H1 (cell line): ENCODE measurements around the gene SLC35F3. TPM values are rescaled to one million over a fixed set of nuclear protein-coding genes. Genes with fewer than 3 reads are reported as not detected.

ENCODE experiments used
- CTCF ChIA-PET: fragments of 300-600 bp; sonication (Branson Sonifier 250); formaldehyde crosslinking; loops from one replicate; lab custom pipeline; 2021; ENCODE audit not compliant: partially characterized antibody; lab: Charles Lee
- POLR2A ChIA-PET: fragments of 300-600 bp; sonication (Branson Sonifier 250); formaldehyde crosslinking; loops from one replicate; lab custom pipeline; 2021; ENCODE audit warnings: inconsistent platforms; ENCODE audit not compliant: partially characterized antibody; lab: Charles Lee
- DNase-seq, 2 experiments: peaks; one replicate each; pipeline versions ENCODE4 v3.0.0 to v3.0.0-alpha.2; 2010 to 2022; ENCODE audit warnings: low spot score in 2 of 2, low read depth in 1 of 2, mixed read lengths in 1 of 2
- FAIRE-seq: peaks from 2 replicates; lab custom pipeline; 2011; peaks lifted over from hg19 to GRCh38; lab: Jason Lieb, UNC
- H2AFZ ChIP-seq: 2 replicates; pipeline ENCODE4 v1.8.1; 2012; ENCODE audit warnings: low read length, inconsistent platforms
- H2AK5ac ChIP-seq: 2 replicates; pipeline ENCODE4 v1.6.1; 2013; ENCODE audit warnings: low read depth, low read length
- H2BK120ac ChIP-seq: replicated peaks from 2 replicates; pipeline ENCODE3; 2013; ENCODE audit warnings: low read depth, low read length, inconsistent platforms
- H2BK12ac ChIP-seq: 2 replicates; pipeline ENCODE4 v1.6.1; 2013; ENCODE audit warnings: low read depth, low read length
- H2BK15ac ChIP-seq: 2 replicates; pipeline ENCODE4 v1.6.1; 2013; ENCODE audit warnings: low read length
- H2BK20ac ChIP-seq: 2 replicates; pipeline ENCODE4 v1.6.1; 2013; ENCODE audit warnings: low read length
- H2BK5ac ChIP-seq: 2 replicates; pipeline ENCODE4 v1.6.1; 2013; ENCODE audit warnings: low read depth, low read length
- H3K14ac ChIP-seq: 2 replicates; pipeline ENCODE4 v1.6.1; 2013; ENCODE audit warnings: inconsistent platforms; ENCODE audit not compliant: insufficient read length
- H3K18ac ChIP-seq: 2 replicates; pipeline ENCODE4 v1.6.1; 2013; ENCODE audit warnings: low read length; ENCODE audit errors: extremely low read depth
- H3K23ac ChIP-seq: 2 replicates; pipeline ENCODE4 v1.6.1; 2013; ENCODE audit warnings: inconsistent platforms; ENCODE audit not compliant: insufficient read length
- H3K23me2 ChIP-seq: 2 replicates; pipeline ENCODE4 v1.6.1; 2013; ENCODE audit warnings: low read depth, low read length
- H3K27ac ChIP-seq: 2 replicates; pipeline ENCODE4 v1.6.1; 2011; ENCODE audit warnings: low read depth, low read length, inconsistent platforms
- H3K27me3 ChIP-seq, 4 experiments: replicated peaks in 1 of 4; 1 replicate in 1 of 4; 2 replicates in 3 of 4; pipeline versions ENCODE4 v1.6.1 to v1.8.1; 2011 to 2013; ENCODE audit warnings: low read length in 3 of 4, mild to moderate bottlenecking in 3 of 4, inconsistent platforms in 2 of 4, mixed read lengths in 2 of 4, moderate library complexity in 1 of 4; ENCODE audit not compliant: control insufficient read depth in 3 of 4, insufficient read depth in 3 of 4; ENCODE audit errors: extremely low read depth in 1 of 4
- H3K36me3 ChIP-seq, 4 experiments: 2 replicates each; pipeline versions ENCODE4 v1.6.1 to v1.8.1; 2011 to 2013; ENCODE audit warnings: mild to moderate bottlenecking in 4 of 4, low read length in 3 of 4, moderate library complexity in 2 of 4, control low read depth in 1 of 4, inconsistent platforms in 1 of 4; ENCODE audit not compliant: insufficient read depth in 4 of 4, control insufficient read depth in 2 of 4
- H3K4ac ChIP-seq: replicated peaks from 2 replicates; pipeline ENCODE3; 2013; ENCODE audit warnings: low read length, low read depth, mixed read lengths, inconsistent platforms; ENCODE audit not compliant: insufficient read length
- H3K4me1 ChIP-seq, 4 experiments: replicated peaks in 1 of 4; 1 replicate in 1 of 4; 2 replicates in 3 of 4; pipeline versions ENCODE4 v1.6.1 to v1.8.1; 2011 to 2013; ENCODE audit warnings: low read length in 3 of 4, inconsistent platforms in 2 of 4, mixed read lengths in 1 of 4; ENCODE audit not compliant: insufficient read depth in 4 of 4, control insufficient read depth in 3 of 4
- H3K4me2 ChIP-seq, 2 experiments: 2 replicates each; pipeline versions ENCODE4 v1.6.1 to v1.8.1; 2011 to 2013; ENCODE audit warnings: low read depth in 2 of 2, low read length in 2 of 2, control low read depth in 1 of 2, inconsistent platforms in 1 of 2, mild to moderate bottlenecking in 1 of 2; ENCODE audit not compliant: insufficient read depth in 1 of 2
- H3K4me3 ChIP-seq, 4 experiments: fragments of 200-600, 300-600 bp in 1 of 4; sonication (generic), shearing (Covaris generic), sonication (Bioruptor Twin) in 1 of 4; 2 replicates each; pipeline versions ENCODE4 v1.5.1 to v1.8.1; 2011 to 2016; ENCODE audit warnings: low read length in 4 of 4, low read depth in 3 of 4, control low read depth in 2 of 4, inconsistent platforms in 2 of 4, mild to moderate bottlenecking in 2 of 4, mixed read lengths in 1 of 4, moderate library complexity in 1 of 4; ENCODE audit not compliant: insufficient read depth in 2 of 4; ENCODE audit errors: extremely low read depth in 1 of 4
- H3K56ac ChIP-seq: replicated peaks from 2 replicates; pipeline ENCODE3; 2013; ENCODE audit warnings: low read depth, mild to moderate bottlenecking, mixed read lengths, low read length, inconsistent platforms; ENCODE audit not compliant: insufficient read length
- H3K79me1 ChIP-seq: 2 replicates; pipeline ENCODE4 v1.6.1; 2013; ENCODE audit warnings: low read depth, low read length, control low read depth
- H3K79me2 ChIP-seq, 2 experiments: 2 replicates each; pipeline versions ENCODE4 v1.6.1 to v1.8.1; 2012 to 2013; ENCODE audit warnings: low read length in 2 of 2, mild to moderate bottlenecking in 2 of 2, inconsistent platforms in 1 of 2; ENCODE audit not compliant: insufficient read depth in 2 of 2, control insufficient read depth in 1 of 2
- H3K9ac ChIP-seq, 4 experiments: replicated peaks in 1 of 4; 1 replicate in 1 of 4; 2 replicates in 3 of 4; pipeline versions ENCODE4 v1.6.1 to v1.8.1; 2011 to 2013; ENCODE audit warnings: low read depth in 3 of 4, low read length in 3 of 4, control low read depth in 2 of 4, mild to moderate bottlenecking in 2 of 4, moderate library complexity in 2 of 4, inconsistent platforms in 1 of 4; ENCODE audit errors: extremely low read depth in 1 of 4
- H3K9me3 ChIP-seq, 2 experiments: 2 replicates each; pipeline versions ENCODE4 v1.6.1 to v1.8.1; 2012 to 2013; ENCODE audit warnings: mild to moderate bottlenecking in 2 of 2, moderate library complexity in 2 of 2, control low read depth in 1 of 2, inconsistent platforms in 1 of 2, low read depth in 1 of 2, low read length in 1 of 2, mixed read lengths in 1 of 2; ENCODE audit not compliant: insufficient read depth in 2 of 2
- H4K20me1 ChIP-seq, 2 experiments: replicated peaks in 1 of 2; 2 replicates each; pipeline versions ENCODE3 to v1.8.1; 2011 to 2013; ENCODE audit warnings: inconsistent platforms in 2 of 2, low read length in 2 of 2, mild to moderate bottlenecking in 1 of 2; ENCODE audit not compliant: insufficient read depth in 2 of 2, control insufficient read depth in 1 of 2
- H4K5ac ChIP-seq: 2 replicates; pipeline ENCODE4 v1.6.1; 2013; ENCODE audit warnings: low read length, low read depth, mixed read lengths, inconsistent platforms; ENCODE audit not compliant: insufficient read length
- H4K8ac ChIP-seq: 2 replicates; pipeline ENCODE4 v1.8.0; 2013; ENCODE audit warnings: mild to moderate bottlenecking, moderate library complexity, low read length, inconsistent platforms; ENCODE audit not compliant: insufficient read depth; ENCODE audit errors: extremely low read depth
- H4K91ac ChIP-seq: replicated peaks from 2 replicates; pipeline ENCODE3; 2013; ENCODE audit warnings: low read length, mixed read lengths, inconsistent platforms; ENCODE audit not compliant: insufficient read length
- ATF3 ChIP-seq: IDR thresholded peaks from 2 replicates; pipeline ENCODE4 v1.6.1; 2011; ENCODE audit warnings: low read depth, mild to moderate bottlenecking, low read length; ENCODE audit not compliant: insufficient read depth
- BACH1 ChIP-seq: IDR thresholded peaks from 2 replicates; pipeline ENCODE4 v1.6.1; 2012; ENCODE audit warnings: low read length, improper control_type of control experiment
- CBX8 ChIP-seq: fragments of 300-800, 300-1000 bp; sonication (generic); IDR thresholded peaks from 2 replicates; pipeline ENCODE4 v1.7.1; 2016; ENCODE audit warnings: low read depth, low read length, borderline replicate concordance
- CEBPB ChIP-seq: IDR thresholded peaks from 2 replicates; pipeline ENCODE4 v1.6.1; 2012; ENCODE audit warnings: low read depth, low read length
- FOSL1 ChIP-seq: IDR thresholded peaks from 2 replicates; pipeline ENCODE4 v1.6.1; 2011; ENCODE audit warnings: mild to moderate bottlenecking, low read depth, low read length, moderate library complexity; ENCODE audit not compliant: insufficient read depth
- GTF2F1 ChIP-seq: IDR thresholded peaks from 2 replicates; pipeline ENCODE4 v1.6.1; 2012; ENCODE audit warnings: low read depth, low read length, improper control_type of control experiment, borderline replicate concordance
- KDM4A ChIP-seq: IDR thresholded peaks from one replicate; pipeline ENCODE4 v1.7.1; 2012; ENCODE audit warnings: low read depth, mild to moderate bottlenecking, moderate library complexity, low read length, inconsistent platforms; ENCODE audit not compliant: severe bottlenecking
- RXRA ChIP-seq: IDR thresholded peaks from 2 replicates; pipeline ENCODE4 v1.6.1; 2011; ENCODE audit warnings: low read depth, mild to moderate bottlenecking, low read length, moderate library complexity; ENCODE audit not compliant: insufficient read depth
- SIN3A ChIP-seq, 2 experiments: IDR thresholded peaks in 1 of 2; conservative IDR thresholded peaks in 1 of 2; 2 replicates each; pipeline ENCODE4 v1.6.1; 2011 to 2012; ENCODE audit warnings: low read length in 2 of 2, improper control_type of control experiment in 1 of 2, low read depth in 1 of 2, mild to moderate bottlenecking in 1 of 2
- TBP ChIP-seq: IDR thresholded peaks from 2 replicates; pipeline ENCODE4 v1.6.1; 2011; ENCODE audit warnings: low read depth, low read length, improper control_type of control experiment
- TEAD4 ChIP-seq: IDR thresholded peaks from 2 replicates; pipeline ENCODE4 v1.6.1; 2012; ENCODE audit warnings: low read depth, low read length, inconsistent platforms, mixed read lengths
- USF2 ChIP-seq: IDR thresholded peaks from 2 replicates; pipeline ENCODE4 v1.6.1; 2011; ENCODE audit warnings: low read length, improper control_type of control experiment
- ZNF274 ChIP-seq: IDR thresholded peaks from 2 replicates; pipeline ENCODE4 v1.7.0; 2012; ENCODE audit warnings: low read length, borderline replicate concordance; ENCODE audit errors: extremely low read depth
- WGBS, 2 experiments: shearing (Covaris generic) in 1 of 2; methylation state at CpG; one replicate each; pipeline versions ENCODE4 v1.1.6 to v1.1.7; 2013 to 2015; ENCODE audit warnings: low lambda C conversion rate in 2 of 2, mixed read lengths in 2 of 2, inconsistent platforms in 1 of 2, low coverage in 1 of 2, missing lambda C conversion rate in 1 of 2; ENCODE audit not compliant: insufficient replicate concordance in 2 of 2, insufficient coverage in 1 of 2, insufficient read length in 1 of 2; ENCODE audit errors: extremely low coverage in 1 of 2, missing lambda C conversion rate in 1 of 2; 5-methylcytosine and 5-hydroxymethylcytosine counted together
- polyA plus RNA-seq, 7 experiments: library from polyadenylated mRNA; depleted of rRNA in 3 of 7; stranded (reverse) in 5 of 7; unstranded in 2 of 7; fragments of >200 nt in 5 of 7; fragments of 200-250 nt in 2 of 7; gene quantifications; 1 replicate in 5 of 7; 2 replicates in 1 of 7; 4 replicates in 1 of 7; pipeline versions ENCODE4 v1.2.1 to v1.2.3, GENCODE V29; 2011 to 2013; ENCODE audit warnings: missing spikeins in 2 of 7, mixed read lengths in 2 of 7
- total RNA-seq: library from RNA; stranded (reverse); fragmentation: NEBNext Ultra II Directional; extraction: Animal tissue kit (Norgen Biotek cat#: 25700); gene quantifications from 2 replicates; pipeline ENCODE4 v1.2.1, GENCODE V29; 2021

The SLC35F3 gene
- total and polyA plus RNA-seq, 2 of the 8 experiments (the other 6 are each of a cell fraction or from before 2014, with no cell fraction given): 0.78 to 1.2 TPM

GRCh38 chr1:234256359-234256758 lies 351.9 kb downstream of the SLC35F3 start:
- ChIA-PET CTCF (interaction anchor here (0.8 to 1.3 kb wide), 3 partner anchors 25 to 71 kb away, joined by 3 to 4 read pairs (median 3); no protein-coding TSS in a partner anchor), POLR2A (no interaction called here)
- 89% methylated on average over 2 of the region's 2 CpGs; no CpG with 5 or more reads in 1 of the 2 experiments for WGBS, 2 experiments
- H4K91ac ChIP-seq: no peak overlapping the region
- no peak overlapping the region for H3K4me2 ChIP-seq
- H4K8ac ChIP-seq: no peak overlapping the region
- FAIRE-seq (no peak), DNase-seq (no peak)
- no peak overlapping the region for H2BK20ac ChIP-seq
- no peak overlapping the region for H3K9ac ChIP-seq
- H2BK15ac ChIP-seq: no peak overlapping the region
- no peak overlapping the region for H3K4ac ChIP-seq
- H2AFZ ChIP-seq: no peak overlapping the region
- H3K56ac ChIP-seq: no peak overlapping the region
- no peak overlapping the region for H4K5ac ChIP-seq
- H2AK5ac ChIP-seq: no peak overlapping the region
- H2BK5ac ChIP-seq: no peak overlapping the region
- no peaks in the 10 kb centered on the region; a peak in 1 of 7 replicates for H3K4me1 ChIP-seq
- no peaks in the 10 kb centered on the region for H3K79me1 ChIP-seq
- H3K18ac ChIP-seq: no peak overlapping the region
- H4K20me1 ChIP-seq: no peaks in the 10 kb centered on the region
- H2BK120ac ChIP-seq: no peak overlapping the region
- H3K36me3 ChIP-seq: no peaks in the 10 kb centered on the region
- H2BK12ac ChIP-seq: no peak overlapping the region
- TF ChIP-seq CBX8: no peak
- TF ChIP-seq GTF2F1: no peak
- TF ChIP-seq KDM4A: no peak
- no peak for TF ChIP-seq SIN3A (conservative IDR thresholded peaks at IDR 0.05 in 1 of 2, IDR thresholded peaks at IDR 0.05 in 1 of 2; ENCODE audit: low read depth in 1 of 2, low read length in 2 of 2)
- no peak for TF ChIP-seq ATF3
- no peak for TF ChIP-seq FOSL1
- TF ChIP-seq TBP: no peak
- no peak for TF ChIP-seq RXRA
- TF ChIP-seq TEAD4: no peak
- no peak for TF ChIP-seq ZNF274
- no peak for TF ChIP-seq USF2
- no peak for TF ChIP-seq BACH1
- TF ChIP-seq CEBPB: no peak
- H3K27ac ChIP-seq: no peak overlapping the region
- H3K79me2 ChIP-seq: no peaks in the 10 kb centered on the region
- no peak overlapping the region for H3K14ac ChIP-seq
- no peak overlapping the region for H3K4me3 ChIP-seq
- no peaks in the 10 kb centered on the region for H3K9me3 ChIP-seq
- no peaks in the 10 kb centered on the region; a peak in 1 of 7 replicates for H3K27me3 ChIP-seq
- H3K23me2 ChIP-seq: no peaks in the 10 kb centered on the region
- H3K23ac ChIP-seq: no peak overlapping the region
